RCC 7860 (cell line): Measurements from ENCODE around the gene HYI.
"Not testable (repeated sequence)": the region's sequence is repeated elsewhere in the genome, so short reads cannot be mapped to it uniquely, and the experiment has no call there.

Experiments used
- DNase-seq: peaks from one replicate; pipeline ENCODE4 v3.0.0-alpha.2; 2015; ENCODE audit warnings: low spot score
- FAIRE-seq: peaks from 2 replicates; lab custom pipeline; 2012; peaks lifted over from hg19 to GRCh38; lab: Jason Lieb, UNC

The HYI gene

GRCh38 chr1:43453442-43454269 is at the start of gene HYI:
Gene HYI (minus strand): TSS chr1:43453931. CDS start chr1:43453793, 138 bp downstream.
- DNase-seq (peak; percentile 83), FAIRE-seq (no peak)

- FAIRE-seq, DNase-seq: not testable (repeated sequence)
These were observed 48.1 kb upstream of the HYI start for GRCh38 chr1:43501806-43502205.

DNA sequence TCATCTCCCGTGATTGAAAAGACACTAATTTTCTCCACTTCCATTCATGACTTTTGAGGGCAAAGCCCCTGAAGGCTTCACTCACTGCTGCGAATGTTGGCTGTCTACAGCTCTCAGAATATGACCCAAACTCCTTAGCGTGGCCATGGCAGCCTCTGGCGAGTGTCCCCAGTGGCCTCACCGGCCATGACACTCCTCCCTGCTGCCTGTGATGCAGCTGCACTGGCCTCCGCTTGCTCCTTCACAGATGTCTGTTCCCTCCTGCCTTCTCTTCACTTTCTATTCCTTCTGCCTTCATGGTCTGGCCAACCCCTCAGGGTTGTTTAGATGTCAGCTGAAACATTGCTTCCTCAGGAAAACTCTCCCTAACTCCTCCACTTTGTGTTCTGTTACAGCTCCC is 46.2 kb upstream of the HYI start:
- DNase-seq (no peak), FAIRE-seq (no peak)

- FAIRE-seq (no peak), DNase-seq (no peak)
These were observed 41.5 kb upstream of the HYI start for GRCh38 chr1:43495204-43495603.

GRCh38 chr1:43493661-43494450 is 40.1 kb upstream of the HYI start:
- FAIRE-seq (no peak), DNase-seq (no peak)

GRCh38 chr1:43492826-43493225 is 39.1 kb upstream of the HYI start:
- FAIRE-seq = no peak
- no peak for DNase-seq

GRCh38 chr1:43491061-43491460 is 37.3 kb upstream of the HYI start:
- peak; percentile 20 for DNase-seq
- FAIRE-seq = no peak

GRCh38 chr1:43488165-43488564 is 34.4 kb upstream of the HYI start:
- DNase-seq (no peak), FAIRE-seq (no peak)

DNA sequence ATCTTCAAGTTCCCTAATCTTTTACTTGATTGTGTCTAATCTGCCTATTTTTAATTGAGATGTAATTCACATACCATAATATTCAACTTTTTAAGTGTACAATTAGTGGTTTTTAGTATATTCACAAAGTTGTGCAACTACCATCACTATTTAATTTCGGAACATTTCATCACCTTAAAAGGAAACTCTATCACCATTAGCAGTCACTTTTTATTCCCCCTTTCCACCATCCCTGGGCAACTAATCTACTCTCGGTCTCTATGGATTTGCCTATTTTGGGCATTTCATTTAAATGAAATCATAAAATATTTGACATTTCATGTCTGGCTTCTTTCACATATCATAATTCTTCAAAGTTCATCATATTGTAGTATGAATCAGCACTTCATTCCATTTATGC is 30.6 kb upstream of the HYI start:
- no peak for FAIRE-seq
- DNase-seq = no peak

GRCh38 chr1:43482215-43482614 is 28.5 kb upstream of the HYI start:
- no peak for FAIRE-seq
- DNase-seq = no peak

- DNase-seq = no peak
- FAIRE-seq = no peak
These were observed 27.8 kb upstream of the HYI start for GRCh38 chr1:43481491-43481890.

DNA sequence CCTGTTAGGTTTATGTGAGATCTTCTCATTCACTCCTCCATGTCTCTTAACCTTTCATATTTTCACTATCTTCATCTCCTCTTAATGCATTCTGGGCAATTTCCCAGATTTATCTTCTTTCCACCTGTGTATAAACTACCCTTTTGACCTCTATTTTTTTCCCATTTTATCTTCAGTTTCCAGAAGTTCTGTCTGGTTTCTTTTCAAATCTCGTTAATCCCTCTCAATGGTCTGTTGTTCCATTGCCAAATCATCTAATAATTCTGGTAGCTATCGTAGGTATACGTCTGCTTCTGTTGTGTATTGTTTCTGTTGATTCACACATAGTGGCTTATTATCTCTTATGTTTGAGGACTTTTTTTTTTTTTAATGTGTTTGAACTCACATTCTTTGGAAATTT is 25.7 kb upstream of the HYI start:
- DNase-seq (no peak), FAIRE-seq (no peak)

DNA sequence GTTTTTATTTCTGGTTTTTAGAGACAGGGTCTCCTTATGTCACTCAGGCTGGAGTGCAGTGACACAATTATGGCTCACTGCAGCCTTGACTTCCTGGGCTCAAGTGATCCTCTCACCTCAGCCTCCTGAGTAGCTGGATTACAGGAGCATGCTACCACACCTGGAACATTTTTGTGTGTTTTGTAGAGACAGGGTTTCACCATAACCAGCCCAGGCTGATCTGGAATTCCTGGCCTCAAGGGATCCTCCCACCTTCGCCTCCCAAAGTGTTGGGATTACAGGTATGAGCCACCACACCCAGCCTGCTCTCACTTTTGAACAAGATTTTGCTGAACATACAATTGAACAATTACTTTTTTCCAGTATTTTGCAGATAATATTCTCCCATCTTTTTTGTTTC is 24.0 kb upstream of the HYI start:
- FAIRE-seq (no peak), DNase-seq (no peak)

GRCh38 chr1:43475611-43476401 is 22.1 kb upstream of the HYI start:
- DNase-seq = peak; percentile 90
- peak; percentile 94 for FAIRE-seq

DNA sequence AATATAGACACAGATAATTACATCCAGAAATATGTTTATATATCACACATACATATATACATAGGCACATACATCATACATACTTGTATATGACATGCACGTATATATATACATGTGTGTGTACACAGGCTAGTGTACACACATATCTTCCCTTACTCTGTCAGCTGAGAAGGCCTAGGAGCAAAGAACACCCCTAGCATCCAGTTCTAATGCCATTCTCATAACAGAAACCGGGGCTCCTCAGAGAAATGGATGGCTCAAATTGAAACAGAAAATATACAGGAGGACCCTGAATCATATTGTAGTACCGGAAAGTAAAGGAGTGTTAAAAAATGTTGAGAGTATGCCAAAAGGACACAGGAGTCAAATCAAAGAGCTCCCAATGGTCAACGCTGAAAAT is 19.7 kb upstream of the HYI start:
- DNase-seq (peak; percentile 25), FAIRE-seq (no peak)

GRCh38 chr1:43472463-43473151 is 18.9 kb upstream of the HYI start:
- FAIRE-seq (peak; percentile 99), DNase-seq (peak; percentile 99)

DNA sequence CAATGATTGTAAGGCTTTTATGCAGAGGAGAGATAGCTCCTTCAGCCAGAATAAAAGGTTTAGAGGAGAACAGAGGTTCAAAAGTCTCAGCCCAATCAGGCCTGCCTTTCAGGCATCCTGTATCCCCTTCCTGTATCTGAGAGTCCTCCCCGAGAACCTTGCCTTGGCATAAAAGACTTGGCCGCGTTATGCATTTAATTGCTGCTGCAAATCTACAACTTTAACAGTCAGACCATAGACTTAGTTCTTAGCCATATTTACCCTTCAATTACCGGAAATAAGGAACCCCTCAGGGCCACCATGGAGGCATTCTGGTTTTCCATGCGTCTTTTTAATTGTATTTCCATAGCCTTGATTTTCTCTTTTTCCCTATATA is 18.3 kb upstream of the HYI start:
- DNase-seq = no peak
- no peak for FAIRE-seq

DNA sequence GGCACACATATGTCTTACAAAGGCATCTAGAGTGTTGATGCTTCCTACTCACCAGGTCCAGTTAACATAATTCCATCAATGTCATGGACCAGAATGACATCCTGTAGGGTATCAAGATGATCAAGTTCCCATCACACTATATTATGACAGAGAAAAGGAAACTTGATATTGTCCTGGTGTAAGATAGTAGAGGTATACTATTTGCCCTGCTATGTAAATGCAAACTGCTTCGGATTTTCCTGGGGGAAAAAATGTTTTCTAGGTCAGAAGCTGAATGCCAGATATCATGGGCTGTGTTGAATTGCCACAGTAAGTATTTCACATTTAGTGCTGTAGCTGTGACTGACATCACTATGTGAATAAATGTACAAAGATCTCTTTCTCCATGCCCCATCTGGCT is 16.2 kb upstream of the HYI start:
- FAIRE-seq = no peak

DNA sequence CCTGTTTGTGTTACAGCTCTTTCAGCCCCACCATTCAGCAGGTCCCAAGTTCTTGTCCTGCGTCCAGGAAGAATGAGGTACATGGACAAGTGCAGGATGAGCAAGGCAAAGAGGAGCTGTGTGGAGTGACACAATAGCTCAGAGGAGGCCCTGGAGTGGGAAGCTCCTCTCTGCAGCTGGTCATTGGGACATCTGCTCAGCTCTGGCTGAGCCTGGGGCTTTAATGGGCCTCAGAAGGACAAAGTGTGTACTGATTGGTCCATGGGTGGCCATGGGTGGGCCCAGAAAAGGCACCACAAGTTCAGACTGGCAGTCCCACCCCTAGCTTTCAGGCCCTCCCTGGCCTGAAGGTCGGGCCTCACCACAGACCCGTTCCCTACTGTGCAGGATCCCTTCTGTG is 14.7 kb upstream of the HYI start:
- no peak for FAIRE-seq

More for the DNA sequence above, 16.2 kb upstream of the HYI start:
- DNase-seq = no peak

DNA sequence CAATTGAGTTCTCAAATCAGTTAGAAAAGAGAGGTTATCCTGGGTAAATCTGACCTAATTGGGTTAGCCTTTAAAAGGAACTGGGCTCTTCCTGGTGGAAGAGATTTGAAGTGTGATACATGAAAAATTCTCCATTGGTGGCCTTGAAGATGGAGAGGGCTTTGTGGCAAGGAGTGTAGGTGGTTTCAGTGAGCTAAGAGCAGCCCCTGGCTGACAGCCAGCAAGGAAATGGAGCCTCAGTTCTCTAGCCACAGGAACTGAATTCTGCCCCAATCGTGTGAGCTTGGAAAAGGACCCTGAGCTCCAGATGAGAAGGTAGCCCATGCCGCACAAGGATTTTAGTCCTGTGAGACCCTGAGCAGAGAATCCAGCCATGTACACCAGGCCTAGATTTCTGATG is 12.7 kb upstream of the HYI start:
- peak; percentile 53 for DNase-seq
- FAIRE-seq = peak; percentile 73

More for the DNA sequence above, 14.7 kb upstream of the HYI start:
- no peak for DNase-seq
